ENCODE results near the gene CAPS2. TPM values are rescaled to one million over a fixed set of nuclear protein-coding genes. Genes with fewer than 3 reads are reported as not detected.

The CAPS2 gene
- total RNA-seq: 7.8 and 10.0 TPM in 2 replicates

DNA sequence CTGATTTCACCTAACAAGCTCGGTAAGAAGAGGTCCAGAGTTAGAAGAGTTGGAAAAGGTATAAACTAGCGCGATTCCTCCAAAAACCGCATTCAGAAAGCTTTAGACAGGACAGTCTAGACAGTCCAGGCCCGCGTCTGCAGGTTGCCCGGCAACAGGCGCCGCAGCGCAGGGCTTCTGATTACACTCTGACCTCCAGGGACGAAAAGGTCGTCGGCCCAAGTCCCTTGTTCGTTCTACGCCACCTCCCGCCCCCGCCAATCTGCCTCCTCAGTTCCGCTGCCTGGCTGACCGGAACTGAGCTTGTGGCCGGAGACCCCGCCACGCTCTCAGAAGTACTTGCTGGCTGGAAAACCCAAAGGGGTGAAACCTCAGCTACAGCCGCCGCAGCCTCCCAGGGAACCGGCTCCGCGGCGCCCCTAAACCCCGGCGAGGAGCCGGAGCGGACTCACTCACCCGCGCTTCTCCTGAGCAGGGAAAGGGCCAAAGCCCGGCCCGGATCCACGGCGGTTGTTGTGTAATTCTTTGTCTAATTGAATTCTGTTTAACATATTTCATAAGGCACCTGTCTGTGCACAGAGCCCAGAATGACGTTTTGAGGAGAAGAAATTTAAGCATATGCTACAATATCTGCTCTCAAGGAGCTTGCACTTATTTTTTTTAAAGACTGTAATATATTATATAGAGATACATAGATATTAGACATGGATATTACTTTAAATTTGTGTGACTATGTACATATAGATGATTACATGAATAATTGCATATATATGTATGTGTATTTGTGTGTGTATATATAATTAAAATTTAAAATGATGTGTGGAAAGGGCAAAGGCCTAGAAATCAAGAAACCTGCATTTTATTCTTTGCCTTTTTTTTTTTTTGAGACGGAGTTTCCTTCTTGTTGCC is at the start of gene CAPS2:
Gene CAPS2, minus strand, starts transcription at position 407 of the 909 bp plus-strand sequence. CDS start 3,826 bp downstream, outside the sequence.
- DNase-seq (ENCODE audit: low read depth): peak; percentile 88
- TF ChIP-seq, protein P1, sequence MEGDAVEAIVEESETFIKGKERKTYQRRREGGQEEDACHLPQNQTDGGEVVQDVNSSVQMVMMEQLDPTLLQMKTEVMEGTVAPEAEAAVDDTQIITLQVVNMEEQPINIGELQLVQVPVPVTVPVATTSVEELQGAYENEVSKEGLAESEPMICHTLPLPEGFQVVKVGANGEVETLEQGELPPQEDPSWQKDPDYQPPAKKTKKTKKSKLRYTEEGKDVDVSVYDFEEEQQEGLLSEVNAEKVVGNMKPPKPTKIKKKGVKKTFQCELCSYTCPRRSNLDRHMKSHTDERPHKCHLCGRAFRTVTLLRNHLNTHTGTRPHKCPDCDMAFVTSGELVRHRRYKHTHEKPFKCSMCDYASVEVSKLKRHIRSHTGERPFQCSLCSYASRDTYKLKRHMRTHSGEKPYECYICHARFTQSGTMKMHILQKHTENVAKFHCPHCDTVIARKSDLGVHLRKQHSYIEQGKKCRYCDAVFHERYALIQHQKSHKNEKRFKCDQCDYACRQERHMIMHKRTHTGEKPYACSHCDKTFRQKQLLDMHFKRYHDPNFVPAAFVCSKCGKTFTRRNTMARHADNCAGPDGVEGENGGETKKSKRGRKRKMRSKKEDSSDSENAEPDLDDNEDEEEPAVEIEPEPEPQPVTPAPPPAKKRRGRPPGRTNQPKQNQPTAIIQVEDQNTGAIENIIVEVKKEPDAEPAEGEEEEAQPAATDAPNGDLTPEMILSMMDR (IDR thresholded peaks at IDR 0.05; ENCODE audit: insufficient read depth, low read depth, low read length): no peak

DNA sequence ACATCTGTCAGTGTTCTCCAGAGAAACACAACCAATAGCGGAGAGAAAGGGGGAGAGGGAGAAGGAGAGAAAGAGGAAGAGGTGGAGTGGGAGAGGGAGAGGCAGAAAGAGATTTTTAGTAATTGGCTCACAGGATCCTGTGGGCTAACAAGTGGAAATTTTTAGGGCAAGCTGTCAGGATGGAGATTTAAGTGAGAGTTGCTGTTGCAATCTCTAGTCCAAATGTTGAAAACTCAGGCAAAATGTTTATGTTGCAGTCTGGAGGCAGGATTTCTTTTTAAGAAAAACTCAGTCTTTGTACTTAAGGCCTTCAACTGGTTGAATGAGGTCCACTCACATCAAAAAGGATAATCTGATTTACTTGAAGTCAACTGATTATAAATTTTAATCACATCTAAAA is 48.2 kb upstream of the CAPS2 start:
- H3K4me3 ChIP-seq (ENCODE audit: low read depth, low read length): no peak overlapping the region
- TF ChIP-seq, protein P1 (IDR thresholded peaks at IDR 0.05; ENCODE audit: insufficient read depth, low read depth, low read length): no peak
- peak; percentile 74 for DNase-seq (ENCODE audit: low read depth)

More for the DNA sequence above, at the start of gene CAPS2:
- H3K4me3 ChIP-seq (ENCODE audit: low read depth, low read length): peak within 1 kb of the TSS; percentile 80

GRCh38 chr12:75374971-75375370 is 44.8 kb upstream of the CAPS2 start:
- no peak for DNase-seq (ENCODE audit: low read depth)

DNA sequence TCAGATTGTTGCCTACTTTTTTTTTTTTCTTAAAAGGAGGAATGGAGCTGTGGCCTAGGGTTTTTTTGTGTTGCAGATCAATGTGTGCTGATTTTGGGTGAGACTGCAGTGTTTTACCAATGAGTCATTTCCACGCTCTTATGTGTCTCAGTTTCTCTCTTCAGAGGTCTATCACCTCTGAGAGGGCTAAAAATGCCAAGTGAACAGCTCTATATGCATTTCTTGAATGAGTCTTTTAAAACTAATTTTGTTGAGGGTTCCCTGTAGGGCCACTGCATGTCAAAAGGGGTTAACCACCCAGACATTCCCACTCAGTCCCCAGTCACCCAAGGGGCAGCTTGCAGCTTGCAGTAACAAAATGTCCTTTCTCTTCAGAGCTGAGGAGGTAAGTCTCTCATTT is 36.5 kb upstream of the CAPS2 start:
- no peak for DNase-seq (ENCODE audit: low read depth)
- TF ChIP-seq, protein P1 (IDR thresholded peaks at IDR 0.05; ENCODE audit: insufficient read depth, low read depth, low read length): no peak
- no peak overlapping the region for H3K4me3 ChIP-seq (ENCODE audit: low read depth, low read length)

More at GRCh38 chr12:75374971-75375370, 44.8 kb upstream of the CAPS2 start:
- TF ChIP-seq, protein P1 (IDR thresholded peaks at IDR 0.05; ENCODE audit: insufficient read depth, low read depth, low read length): no peak
- H3K4me3 ChIP-seq (ENCODE audit: low read depth, low read length): no peak overlapping the region

- TF ChIP-seq, protein P1 (IDR thresholded peaks at IDR 0.05; ENCODE audit: insufficient read depth, low read depth, low read length): no peak
- peak; percentile 62 for DNase-seq (ENCODE audit: low read depth)
- no peak overlapping the region for H3K4me3 ChIP-seq (ENCODE audit: low read depth, low read length)
Observed at GRCh38 chr12:75364919-75365318, 34.8 kb upstream of the CAPS2 start.

GRCh38 chr12:75361408-75361807 is 31.3 kb upstream of the CAPS2 start:
- DNase-seq (ENCODE audit: low read depth): no peak
- no peak overlapping the region for H3K4me3 ChIP-seq (ENCODE audit: low read depth, low read length)
- TF ChIP-seq, protein P1 (IDR thresholded peaks at IDR 0.05; ENCODE audit: insufficient read depth, low read depth, low read length): no peak

All from fibroblast of villous mesenchyme (primary cell).